Measurements from ENCODE around the gene MOG. TPM values are rescaled to one million over a fixed set of nuclear protein-coding genes. Genes with fewer than 3 reads are reported as not detected.

The MOG gene
- polyA plus RNA-seq: not detected

DNA sequence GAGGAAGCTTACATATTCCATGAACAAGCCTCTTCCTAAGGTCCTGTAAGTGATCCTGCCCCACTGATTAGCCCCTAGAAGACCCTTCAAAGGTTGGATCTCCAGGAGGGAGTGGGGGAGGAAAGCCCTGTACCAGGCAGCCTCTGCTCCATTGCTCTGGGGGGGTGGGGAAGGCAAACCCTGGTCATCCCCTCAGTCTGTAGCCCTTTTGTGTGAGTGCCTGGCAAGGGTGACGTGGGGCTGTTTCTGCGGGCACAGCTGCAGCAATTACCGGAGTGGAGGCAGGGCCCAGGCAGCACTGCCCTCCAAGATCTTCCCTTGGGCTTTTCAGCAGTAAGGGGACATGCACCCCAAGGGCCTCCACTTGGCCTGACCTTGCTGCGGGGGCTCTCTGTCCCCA is at the start of gene MOG:
Gene MOG (plus strand): TSS at position 295 of the 400 bp plus-strand sequence. CDS start 118 bp downstream, outside the sequence.
- peaks cover 2 to 8% (median 4%) of the 10 kb centered on the region in 3 donors for H3K27me3 Mint-ChIP-seq (ENCODE audit: low read depth in 3 of 3)
- H3K27ac Mint-ChIP-seq: no peak within 1 kb of the TSS
- DNase-seq: no peak
- no peaks in the 10 kb centered on the region for H3K9me3 Mint-ChIP-seq
- no peak within 1 kb of the TSS for H3K4me3 Mint-ChIP-seq
- H3K36me3 Mint-ChIP-seq: no peaks in the 10 kb centered on the region
- H3K4me1 Mint-ChIP-seq: peaks cover 0 to under 1% of the 10 kb centered on the region in 2 donors

GRCh38 chr6:29608131-29608530 is 48.8 kb upstream of the MOG start:
- Mint-ChIP-seq H3K4me3 (no peak overlapping the region), H3K36me3 (peaks cover 0 to 3% (median under 1%) of the 10 kb centered on the region in 3 donors), H3K27me3 (ENCODE audit: low read depth in 3 of 3) (peaks cover 4 to 6% (median 4%) of the 10 kb centered on the region in 3 donors), H3K4me1 (no peaks in the 10 kb centered on the region), H3K9me3 (no peaks in the 10 kb centered on the region), H3K27ac (peak overlapping the region in 1 of 6 donors; percentile 5)
- DNase-seq: no peak

DNA sequence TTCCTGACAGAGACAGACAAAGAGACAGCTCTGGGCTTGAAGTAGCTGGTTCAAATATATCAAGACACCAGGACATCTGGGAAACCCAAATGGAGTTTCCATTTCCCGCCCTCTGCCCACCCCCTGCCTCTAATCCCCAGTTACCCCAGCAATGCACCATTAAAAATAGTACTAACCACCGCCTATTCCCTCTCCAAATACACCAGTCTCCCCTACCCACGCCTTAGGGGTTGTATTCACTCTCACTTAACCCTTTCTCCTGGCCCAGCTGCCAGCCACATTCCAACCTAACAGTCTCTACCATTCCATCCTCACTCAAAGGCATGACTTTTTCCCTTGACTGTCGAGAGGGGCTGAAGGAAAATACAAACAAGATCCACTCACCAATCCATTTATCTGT is 46.4 kb upstream of the MOG start:
- H3K27ac Mint-ChIP-seq: no peak overlapping the region
- H3K36me3 Mint-ChIP-seq: peaks cover 0 to 3% (median 0%) of the 10 kb centered on the region in 3 donors
- H3K4me1 Mint-ChIP-seq: no peaks in the 10 kb centered on the region
- H3K27me3 Mint-ChIP-seq (ENCODE audit: low read depth in 3 of 3): peaks cover 3 to 5% (median 3%) of the 10 kb centered on the region in 3 donors
- no peaks in the 10 kb centered on the region for H3K9me3 Mint-ChIP-seq
- H3K4me3 Mint-ChIP-seq: no peak overlapping the region
- no peak for DNase-seq

- Mint-ChIP-seq H3K4me1 (no peaks in the 10 kb centered on the region), H3K36me3 (peaks cover 0 to 3% (median 0%) of the 10 kb centered on the region in 3 donors), H3K4me3 (no peak overlapping the region), H3K27me3 (ENCODE audit: low read depth in 3 of 3) (peaks cover 2 to 5% (median 3%) of the 10 kb centered on the region in 3 donors), H3K27ac (no peak overlapping the region), H3K9me3 (no peaks in the 10 kb centered on the region)
- no peak for DNase-seq
Measured at GRCh38 chr6:29611426-29611825, 45.5 kb upstream of the MOG start.

DNA sequence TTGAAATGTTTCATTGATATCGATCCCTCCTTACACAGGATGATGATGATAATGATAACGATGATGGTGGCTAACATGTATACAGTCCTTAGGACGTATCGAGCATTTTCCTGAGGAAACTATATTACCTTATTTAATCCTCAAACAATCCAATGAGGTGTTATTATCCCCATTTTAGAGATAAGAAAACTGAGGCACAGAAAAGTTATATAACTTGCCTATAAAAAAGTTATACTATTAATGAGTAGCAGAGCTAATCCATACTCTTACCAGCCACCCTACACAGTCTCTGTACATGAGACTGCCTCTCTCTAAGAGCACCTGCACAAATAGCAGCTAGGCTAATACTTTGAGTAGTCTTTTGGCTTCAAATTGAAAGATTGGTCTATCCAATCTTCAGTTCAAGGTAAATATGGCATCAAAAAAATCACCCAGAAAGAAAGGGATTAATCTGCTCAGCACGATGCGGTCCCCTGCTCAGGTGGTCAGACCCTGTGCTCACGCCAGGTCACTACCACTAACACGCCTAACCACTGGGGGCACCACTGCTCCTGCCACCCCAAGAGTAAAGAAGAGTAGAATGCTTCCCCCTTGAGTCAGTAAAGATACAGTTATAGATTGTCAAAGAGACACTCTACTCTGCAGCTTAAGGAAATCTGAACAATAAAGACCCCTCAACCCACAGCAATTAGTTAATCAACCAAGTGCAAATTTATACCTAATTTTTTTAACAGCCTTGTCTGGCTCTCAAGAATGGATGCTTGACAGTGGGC is 38.9 kb upstream of the MOG start:
- H3K27me3 Mint-ChIP-seq (ENCODE audit: low read depth in 3 of 3): peaks cover 0 to 10% (median 3%) of the 10 kb centered on the region in 3 donors
- no peak overlapping the region for H3K27ac Mint-ChIP-seq
- H3K4me3 Mint-ChIP-seq: no peak overlapping the region
- DNase-seq: no peak
- H3K4me1 Mint-ChIP-seq: no peaks in the 10 kb centered on the region
- peaks cover 0 to 1% (median 0%) of the 10 kb centered on the region in 6 donors for H3K9me3 Mint-ChIP-seq
- H3K36me3 Mint-ChIP-seq: no peaks in the 10 kb centered on the region

DNA sequence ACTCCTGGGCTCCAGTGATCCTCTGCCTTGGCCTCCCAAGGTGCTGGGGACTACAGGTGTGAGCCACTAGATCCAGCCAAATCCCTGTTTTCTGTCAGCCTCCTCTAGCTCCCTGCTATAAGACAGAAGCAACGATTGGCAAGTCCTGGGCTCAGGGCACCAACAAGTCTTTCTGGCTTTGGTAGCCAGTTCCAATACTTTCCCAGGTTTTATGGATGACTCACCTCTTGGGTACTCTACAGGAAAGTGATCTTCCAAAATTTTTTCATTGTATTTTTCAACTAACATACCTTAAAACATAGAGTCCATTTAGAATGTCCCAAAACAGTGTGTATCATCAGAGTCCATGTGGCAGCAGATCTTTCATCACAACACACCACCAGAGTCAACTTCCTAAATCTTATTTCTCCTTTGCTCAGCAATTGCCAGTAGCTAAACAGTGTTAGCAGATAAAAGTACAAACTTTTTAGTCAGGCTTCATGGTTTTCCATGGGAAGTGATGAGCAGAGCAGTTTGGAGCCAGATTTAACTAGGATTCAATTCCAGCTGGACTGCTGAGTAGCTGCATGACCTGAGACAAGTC is 37.2 kb upstream of the MOG start:
- Mint-ChIP-seq H3K9me3 (peaks cover 0 to 1% (median 0%) of the 10 kb centered on the region in 6 donors), H3K36me3 (no peaks in the 10 kb centered on the region), H3K27me3 (ENCODE audit: low read depth in 3 of 3) (peaks cover under 1 to 11% (median 2%) of the 10 kb centered on the region in 3 donors), H3K4me1 (no peaks in the 10 kb centered on the region), H3K4me3 (no peak overlapping the region), H3K27ac (no peak overlapping the region)
- no peak for DNase-seq

DNA sequence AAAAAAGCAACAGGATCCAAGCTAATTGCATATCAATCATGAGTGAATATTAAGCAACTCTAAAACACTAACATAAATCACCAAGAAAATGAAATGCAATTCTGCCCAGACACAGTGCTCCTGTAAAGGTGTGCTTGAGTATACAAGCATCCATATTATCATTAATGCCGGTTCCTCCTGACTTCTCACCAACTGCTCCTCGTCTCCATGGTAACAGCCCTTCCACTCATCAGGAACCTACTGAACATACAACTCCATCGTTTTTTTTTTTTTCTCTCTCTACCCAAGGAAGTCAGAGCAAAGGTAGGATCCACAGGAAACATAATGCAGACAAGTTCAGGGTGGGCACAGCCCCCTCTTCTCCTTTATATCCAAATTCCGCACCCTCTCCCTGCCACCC is 36.3 kb upstream of the MOG start:
- no peaks in the 10 kb centered on the region for H3K36me3 Mint-ChIP-seq
- H3K4me3 Mint-ChIP-seq: no peak overlapping the region
- DNase-seq: no peak
- H3K9me3 Mint-ChIP-seq: peaks cover 0 to 1% (median 0%) of the 10 kb centered on the region in 6 donors
- peaks cover 2 to 11% (median 2%) of the 10 kb centered on the region in 3 donors for H3K27me3 Mint-ChIP-seq (ENCODE audit: low read depth in 3 of 3)
- no peak overlapping the region for H3K27ac Mint-ChIP-seq
- H3K4me1 Mint-ChIP-seq: no peaks in the 10 kb centered on the region

- H3K4me1 Mint-ChIP-seq: peaks cover 14 to 15% of the 10 kb centered on the region in 2 donors
Measured at GRCh38 chr6:29624520-29624961, 32.4 kb upstream of the MOG start.

GRCh38 chr6:29625337-29625930 is 31.5 kb upstream of the MOG start:
- no peak for DNase-seq
- H3K27ac Mint-ChIP-seq: no peak overlapping the region
- H3K27me3 Mint-ChIP-seq (ENCODE audit: low read depth in 3 of 3): peaks cover 2 to 14% (median 12%) of the 10 kb centered on the region in 3 donors
- H3K9me3 Mint-ChIP-seq: peaks cover 0 to 5% (median 0%) of the 10 kb centered on the region in 6 donors
- H3K4me1 Mint-ChIP-seq: peaks cover 14 to 15% of the 10 kb centered on the region in 2 donors
- no peak overlapping the region for H3K4me3 Mint-ChIP-seq
- H3K36me3 Mint-ChIP-seq: no peaks in the 10 kb centered on the region

More at GRCh38 chr6:29624520-29624961, 32.4 kb upstream of the MOG start:
- H3K4me3 Mint-ChIP-seq: no peak overlapping the region
- peaks cover 0 to 5% (median 0%) of the 10 kb centered on the region in 6 donors for H3K9me3 Mint-ChIP-seq
- no peak overlapping the region for H3K27ac Mint-ChIP-seq
- H3K36me3 Mint-ChIP-seq: no peaks in the 10 kb centered on the region
- H3K27me3 Mint-ChIP-seq (ENCODE audit: low read depth in 3 of 3): peaks cover 2 to 13% (median 12%) of the 10 kb centered on the region in 3 donors
- no peak for DNase-seq

GRCh38 chr6:29626948-29627754 is 29.7 kb upstream of the MOG start:
- no peak for DNase-seq
- peaks cover 10 to 27% (median 19%) of the 10 kb centered on the region in 3 donors for H3K27me3 Mint-ChIP-seq (ENCODE audit: low read depth in 3 of 3)
- H3K4me3 Mint-ChIP-seq: peak overlapping the region; percentile 57 to 80 (median 74)
- H3K36me3 Mint-ChIP-seq: no peaks in the 10 kb centered on the region
- H3K27ac Mint-ChIP-seq: peak overlapping the region in 3 of 6 donors; percentile 41 to 71 (median 53)
- peaks cover 0 to 5% (median 0%) of the 10 kb centered on the region in 6 donors for H3K9me3 Mint-ChIP-seq
- H3K4me1 Mint-ChIP-seq: peaks cover 28% of the 10 kb centered on the region in 2 donors

- peaks cover 11 to 27% (median 19%) of the 10 kb centered on the region in 3 donors for H3K27me3 Mint-ChIP-seq (ENCODE audit: low read depth in 3 of 3)
- peak overlapping the region in 3 of 6 donors; percentile 12 to 64 (median 20) for H3K27ac Mint-ChIP-seq
- H3K36me3 Mint-ChIP-seq: no peaks in the 10 kb centered on the region
- peaks cover 0 to 4% (median 0%) of the 10 kb centered on the region in 6 donors for H3K9me3 Mint-ChIP-seq
- peak; percentile 22 to 38 (median 26) for DNase-seq
- H3K4me3 Mint-ChIP-seq: peak overlapping the region; percentile 79 to 92 (median 84)
- peaks cover 29 to 30% of the 10 kb centered on the region in 2 donors for H3K4me1 Mint-ChIP-seq
Measured at GRCh38 chr6:29627755-29628418, 29.0 kb upstream of the MOG start.

GRCh38 chr6:29628419-29629281 is 28.2 kb upstream of the MOG start:
- peak in 1 of 3 donors; percentile 27 for DNase-seq
- Mint-ChIP-seq H3K4me3 (peak overlapping the region; percentile 79 to 92 (median 84)), H3K9me3 (peaks cover 0 to 4% (median 0%) of the 10 kb centered on the region in 6 donors), H3K27ac (peak overlapping the region in 4 of 6 donors; percentile 12 to 64 (median 34)), H3K4me1 (peaks cover 33 to 35% of the 10 kb centered on the region in 2 donors), H3K36me3 (no peaks in the 10 kb centered on the region), H3K27me3 (ENCODE audit: low read depth in 3 of 3) (peaks cover 11 to 31% (median 19%) of the 10 kb centered on the region in 3 donors)
